ENCODE measurements around the gene BMP7.

Gene BMP7

DNA sequence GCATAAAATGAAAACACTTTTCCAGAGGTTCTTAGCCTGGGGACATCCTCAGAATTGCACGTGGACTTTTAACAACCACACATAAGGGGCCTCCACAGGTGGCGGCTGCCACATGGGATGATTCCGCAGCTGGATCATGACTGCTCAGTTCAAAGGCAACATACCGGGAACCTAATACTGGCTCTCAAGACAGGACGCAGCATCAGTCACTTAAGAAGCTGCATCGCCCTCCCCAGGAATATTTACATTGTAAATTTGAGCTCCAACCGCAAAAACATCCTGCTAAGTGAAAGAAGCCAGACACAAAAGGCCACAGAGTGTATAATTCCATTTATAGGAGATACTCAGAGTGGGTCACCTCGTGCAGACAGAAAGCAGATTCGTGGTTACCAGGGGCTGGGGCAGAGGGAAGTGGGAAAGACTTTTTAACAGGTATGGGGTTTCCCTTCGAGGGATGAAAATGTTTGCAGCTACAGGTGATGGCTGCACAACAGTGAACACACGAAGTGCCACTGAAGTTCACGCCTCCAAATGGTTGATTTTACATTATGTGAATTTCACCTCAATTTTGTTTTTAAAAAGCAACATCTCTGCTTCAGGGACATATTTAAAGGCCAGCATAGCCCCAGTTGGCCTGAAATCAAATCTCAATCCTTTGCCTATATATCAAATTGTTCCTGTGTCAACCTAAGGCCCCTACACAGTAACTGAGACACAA is 141.5 kb downstream of the BMP7 start:
- DNase-seq (ENCODE audit: low read depth) = no peak

DNA sequence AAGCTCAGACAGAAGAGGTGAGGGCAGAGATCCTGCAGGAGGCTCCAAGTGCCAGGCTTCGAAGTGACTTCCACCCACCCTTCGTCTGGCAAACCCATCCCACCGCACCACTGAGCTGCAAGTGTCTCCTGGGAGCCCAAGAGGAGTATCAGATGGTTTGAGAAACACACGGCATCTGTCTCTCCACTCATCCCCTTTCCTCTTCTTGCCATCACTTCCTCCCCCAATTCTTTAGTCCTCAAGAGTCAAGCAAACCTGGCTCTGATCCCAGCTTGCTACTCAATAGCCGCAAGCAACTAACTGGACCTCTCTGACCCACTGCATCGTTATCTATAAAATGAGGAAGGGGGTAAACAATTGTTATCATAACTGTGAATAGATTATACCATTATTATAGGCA is 142.1 kb downstream of the BMP7 start:
- DNase-seq (ENCODE audit: low read depth) = no peak

DNA sequence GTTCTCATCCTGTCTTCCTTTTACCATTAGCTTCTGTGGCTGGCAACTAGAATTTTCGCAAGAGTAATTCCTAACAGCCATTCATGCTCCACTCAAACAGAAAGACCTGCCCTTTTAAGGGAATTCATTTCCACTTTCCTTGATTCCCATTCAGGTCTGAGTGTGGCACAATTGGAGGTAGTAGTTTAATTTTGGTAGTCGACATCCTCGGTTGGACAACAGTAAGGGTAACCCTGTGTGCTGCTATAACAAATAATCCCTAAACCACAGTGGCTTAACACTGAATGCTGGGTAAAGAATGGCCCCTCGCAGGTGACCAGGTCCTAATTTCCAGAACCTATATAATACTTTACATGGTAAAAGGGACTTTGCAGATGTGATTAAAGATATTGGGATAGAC is 142.9 kb downstream of the BMP7 start:
- no peak for DNase-seq (ENCODE audit: low read depth)

DNA sequence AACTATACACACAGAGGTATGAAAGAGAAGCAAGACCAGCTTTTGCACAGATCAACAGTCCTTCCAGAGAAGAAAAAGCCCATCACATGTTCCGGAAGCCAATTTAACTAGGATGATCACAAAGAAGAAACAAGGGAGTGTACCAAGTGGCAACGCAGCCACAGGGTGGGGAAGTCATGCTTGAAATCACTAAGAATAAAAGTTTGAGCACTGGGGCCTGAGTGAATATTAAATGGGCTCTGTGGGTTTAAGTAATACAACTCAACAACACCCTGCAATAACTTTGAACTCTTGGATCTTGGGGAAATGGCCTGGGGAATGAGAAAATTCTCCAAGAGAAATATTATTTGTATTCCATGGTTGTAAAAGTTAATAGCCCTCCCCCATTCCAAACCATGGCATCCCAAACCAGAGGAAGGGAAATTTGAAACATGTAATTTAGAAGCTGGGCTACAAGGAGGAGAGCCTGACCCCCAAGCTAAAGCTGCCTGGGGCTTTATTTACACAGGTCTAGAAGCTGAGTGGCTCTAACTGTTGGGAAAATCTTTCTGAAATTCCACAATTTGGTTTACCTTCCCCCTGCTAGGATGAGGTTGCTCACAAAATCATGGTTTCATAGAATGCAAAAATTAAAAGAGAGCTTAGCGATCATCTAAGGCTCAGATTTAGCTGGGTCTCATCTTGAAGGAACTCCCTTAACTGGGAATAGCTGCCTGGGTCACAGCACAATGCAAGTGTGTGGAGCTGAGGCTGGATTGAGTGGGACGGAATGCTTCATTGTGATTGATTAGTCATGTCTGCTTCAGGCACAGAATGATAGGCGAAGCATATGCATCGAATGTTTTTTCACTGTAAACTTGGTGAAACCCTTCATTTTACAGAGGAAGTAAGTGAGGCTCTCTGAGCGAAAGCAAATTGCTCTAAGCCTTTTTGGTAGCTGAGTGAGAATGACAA is 143.6 kb downstream of the BMP7 start:
- DNase-seq (ENCODE audit: low read depth) = no peak

DNA sequence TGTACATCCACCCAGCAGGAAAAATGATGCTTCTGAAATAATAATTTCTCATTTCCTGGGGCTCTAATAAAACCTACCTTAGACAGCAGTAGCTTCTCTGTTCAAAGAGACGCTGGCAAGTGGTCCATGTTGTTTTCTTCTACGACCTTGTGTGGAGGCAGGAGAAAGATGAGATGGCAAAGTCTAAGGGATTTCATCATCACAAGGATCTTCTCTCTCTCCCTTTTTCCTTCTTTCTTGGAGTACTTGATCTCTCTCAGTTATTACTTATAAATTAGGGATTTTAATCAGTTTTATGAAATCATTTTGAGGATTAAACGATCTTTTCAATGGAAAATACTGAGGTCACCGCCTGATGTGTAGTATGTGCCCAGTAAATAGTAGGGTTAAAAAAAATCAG is 147.5 kb downstream of the BMP7 start:
- DNase-seq (ENCODE audit: low read depth) = no peak

All from stimulated activated CD8-positive, alpha-beta memory T cell treated with anti-CD3 and anti-CD28 coated beads, Interleukin-7, amount 100 ng/mL, for 24 hours (primary cell).